Psoas muscle (tissue), 8 donors: ENCODE data around the gene SMG7. TPM values are rescaled to one million over a fixed set of nuclear protein-coding genes. Genes with fewer than 3 reads are reported as not detected.

Source experiments
- ATAC-seq, 4 donors: fragments of 200-7000 bp; cut with Tn5 transposase; one replicate each; pipeline ENCODE4 v1.9.1; 2020; ENCODE audit warnings: moderate library complexity in 3 of 4, mild to moderate bottlenecking in 2 of 4
- DNase-seq, 2 donors: peaks; one replicate each; pipeline ENCODE4 v3.0.0-alpha.2; 2020
- H3K27ac ChIP-seq: fragments of 200-600 bp; one replicate; pipeline ENCODE4 v1.8.0; 2022
- H3K27me3 ChIP-seq, 3 donors: fragments of 200-600 bp in 1 of 3; one replicate each; pipeline versions ENCODE4 v1.6.1 to v1.8.0; 2013 to 2022; ENCODE audit warnings: low read length in 2 of 3, mild to moderate bottlenecking in 2 of 3, moderate library complexity in 1 of 3; ENCODE audit not compliant: insufficient read depth in 3 of 3
- H3K36me3 ChIP-seq, 2 donors: fragments of 200-600 bp in 1 of 2; one replicate each; pipeline versions ENCODE4 v1.6.1 to v1.8.0; 2013 to 2022; ENCODE audit warnings: low read depth in 1 of 2, mild to moderate bottlenecking in 1 of 2, moderate library complexity in 1 of 2; ENCODE audit not compliant: insufficient read depth in 1 of 2
- H3K4me1 ChIP-seq: fragments of 200-600 bp; one replicate; pipeline ENCODE4 v1.8.0; 2022
- H3K4me3 ChIP-seq: fragments of 200-600 bp; one replicate; pipeline ENCODE4 v1.8.0; 2022; ENCODE audit warnings: mild to moderate bottlenecking
- H3K9me3 ChIP-seq: fragments of 200-600 bp; one replicate; pipeline ENCODE4 v1.8.0; 2022
- WGBS, 3 donors: extraction: QIAGEN DNeasy Blood & Tissue Kit; methylation state at CpG; one replicate each; pipeline versions ENCODE4 v1.1.6 to v1.1.7; 2013; 5-methylcytosine and 5-hydroxymethylcytosine counted together
- intact Hi-C, 2 donors: fragments of 100-400 bp; cut with DNase I; formaldehyde crosslinking; loops; one replicate each; pipeline versions ENCODE4 v1.11.0 to v1.14.2; 2022
- polyA plus RNA-seq, 3 donors: library from polyadenylated mRNA; stranded (reverse); fragments of 200-250 nt; gene quantifications; one replicate each; pipeline ENCODE4 v1.2.3, GENCODE V29; 2013
- total RNA-seq, 4 donors: library from RNA; stranded (reverse); fragmentation: NEBNext Ultra II Directional in 2 of 4; extraction: Animal tissue kit (Norgen Biotek cat#: 25700) in 2 of 4; gene quantifications; one replicate each; pipeline versions ENCODE4 v1.2.1 to v1.2.4, GENCODE V29; 2021 to 2023
- TF ChIP-seq, protein P1 (sequence below): fragments of 200-600 bp; IDR thresholded peaks from one replicate; pipeline ENCODE4 v1.8.0; 2022; ENCODE audit warnings: antibody characterized with exemption
- donor health status: healthy with polysubstance abuse.
- donor health status: DM: no; HTN: no; CAD: no; lungs with moderate emphysema.
- donor health status: Bipolar disorder and iron deficiency.
- donor health status: healthy.
- donor health status: DM: yes; HTN: yes; CAD: no.
- donor health status: DM: no; HTN: no; CAD: no.
- donor health status: DM: no; HTN: no; CAD: no.
- donor health status: DM: yes; HTN: yes; CAD: no.

SMG7 gene
- total and polyA plus RNA-seq, 7 donors, result 14.1 to 40.3 (median 26.4) TPM

DNA sequence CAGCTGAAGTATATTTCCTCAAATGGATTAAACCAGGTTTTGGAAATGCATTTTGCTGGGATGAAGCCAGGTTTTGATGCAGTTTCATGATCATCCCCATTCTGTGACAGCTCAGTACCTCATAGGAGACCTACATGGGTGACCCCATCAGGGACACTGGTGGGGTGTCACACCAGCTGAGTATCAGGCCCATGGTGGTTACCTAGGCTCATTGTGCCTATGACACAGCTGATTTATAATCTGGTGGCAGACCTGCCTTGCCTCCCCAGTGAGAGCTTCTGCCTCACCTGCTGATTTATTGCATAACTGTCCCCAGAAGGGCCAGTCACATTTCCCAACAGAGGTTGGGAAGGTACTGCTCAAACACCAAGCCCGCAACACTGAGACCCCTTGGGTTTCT lies 114.2 kb downstream of the SMG7 start:
- TF ChIP-seq, protein P1, sequence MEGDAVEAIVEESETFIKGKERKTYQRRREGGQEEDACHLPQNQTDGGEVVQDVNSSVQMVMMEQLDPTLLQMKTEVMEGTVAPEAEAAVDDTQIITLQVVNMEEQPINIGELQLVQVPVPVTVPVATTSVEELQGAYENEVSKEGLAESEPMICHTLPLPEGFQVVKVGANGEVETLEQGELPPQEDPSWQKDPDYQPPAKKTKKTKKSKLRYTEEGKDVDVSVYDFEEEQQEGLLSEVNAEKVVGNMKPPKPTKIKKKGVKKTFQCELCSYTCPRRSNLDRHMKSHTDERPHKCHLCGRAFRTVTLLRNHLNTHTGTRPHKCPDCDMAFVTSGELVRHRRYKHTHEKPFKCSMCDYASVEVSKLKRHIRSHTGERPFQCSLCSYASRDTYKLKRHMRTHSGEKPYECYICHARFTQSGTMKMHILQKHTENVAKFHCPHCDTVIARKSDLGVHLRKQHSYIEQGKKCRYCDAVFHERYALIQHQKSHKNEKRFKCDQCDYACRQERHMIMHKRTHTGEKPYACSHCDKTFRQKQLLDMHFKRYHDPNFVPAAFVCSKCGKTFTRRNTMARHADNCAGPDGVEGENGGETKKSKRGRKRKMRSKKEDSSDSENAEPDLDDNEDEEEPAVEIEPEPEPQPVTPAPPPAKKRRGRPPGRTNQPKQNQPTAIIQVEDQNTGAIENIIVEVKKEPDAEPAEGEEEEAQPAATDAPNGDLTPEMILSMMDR, result no peak
- intact Hi-C loops, result no loop called here
- Histone ChIP-seq H3K36me3 (no peaks in the 10 kb centered on the region), H3K4me1 (no peaks in the 10 kb centered on the region), H3K27ac (no peak overlapping the region), H3K9me3 (no peaks in the 10 kb centered on the region), H3K4me3 (no peak overlapping the region), H3K27me3 (no peaks in the 10 kb centered on the region)
- no peak for ATAC-seq
- DNase-seq, result no peak
- 96 to 100% (median 97%) methylated on average over 1 of the region's 1 CpG for WGBS, 3 donors

DNA sequence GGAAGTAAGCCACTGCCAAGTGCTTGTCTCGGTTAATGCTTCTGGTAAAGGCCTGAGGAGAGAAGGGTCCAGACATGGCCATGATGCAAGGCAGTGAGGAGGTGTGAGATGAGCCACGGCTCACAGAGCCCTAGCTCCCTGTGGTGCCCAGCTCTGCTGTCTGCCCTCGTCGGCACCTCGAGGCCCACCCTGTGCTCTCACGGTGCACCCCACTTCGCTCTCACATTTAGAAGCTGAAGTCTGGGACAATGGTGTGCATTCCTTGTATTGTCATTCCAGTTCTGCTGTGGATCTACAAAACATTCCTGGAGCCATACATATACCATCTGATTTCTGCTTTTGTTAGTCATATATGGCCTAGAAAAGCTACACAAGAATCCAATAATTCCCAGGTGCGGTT lies 114.6 kb downstream of the SMG7 start:
- 86 to 95% (median 92%) methylated on average over 8 of the region's 8 CpGs for WGBS, 3 donors
- no peak overlapping the region for H3K4me3 ChIP-seq

DNA sequence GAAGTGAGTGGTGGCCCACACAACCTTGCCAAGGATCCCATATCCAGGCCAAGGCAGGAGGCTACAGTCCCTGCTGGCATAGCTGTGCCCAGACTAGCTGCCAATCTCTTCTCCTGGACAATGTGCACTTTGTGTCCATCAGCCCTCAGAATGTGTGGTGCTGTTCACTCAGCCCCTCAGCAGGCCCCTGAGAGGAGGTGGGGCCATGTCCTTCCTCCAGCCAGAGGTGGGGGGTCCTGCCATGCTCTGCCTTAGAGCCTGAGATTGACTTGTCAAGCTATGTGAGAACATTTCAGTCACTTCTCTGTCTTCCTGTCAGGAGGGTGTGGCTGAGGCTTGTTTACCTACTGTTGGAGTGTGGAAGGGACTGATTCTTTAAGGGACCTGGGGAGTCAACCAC lies 116.5 kb downstream of the SMG7 start:
- TF ChIP-seq, protein P1, result no peak
- intact Hi-C loops, result no loop called here
- ATAC-seq (no peak), DNase-seq (no peak)
- H3K9me3 ChIP-seq, result no peaks in the 10 kb centered on the region
- H3K36me3 ChIP-seq, result no peaks in the 10 kb centered on the region
- peak overlapping the region; percentile 41 for H3K4me3 ChIP-seq
- H3K27me3 ChIP-seq, result no peaks in the 10 kb centered on the region
- H3K27ac ChIP-seq, result no peak overlapping the region
- no peaks in the 10 kb centered on the region for H3K4me1 ChIP-seq

More for the DNA sequence above, 114.6 kb downstream of the SMG7 start:
- ATAC-seq (no peak), DNase-seq (no peak)
- no peaks in the 10 kb centered on the region for H3K36me3 ChIP-seq
- TF ChIP-seq, protein P1, result no peak
- H3K9me3 ChIP-seq, result no peaks in the 10 kb centered on the region
- intact Hi-C loops, result no loop called here
- H3K27me3 ChIP-seq, result no peaks in the 10 kb centered on the region
- no peak overlapping the region for H3K27ac ChIP-seq
- H3K4me1 ChIP-seq, result no peaks in the 10 kb centered on the region

DNA sequence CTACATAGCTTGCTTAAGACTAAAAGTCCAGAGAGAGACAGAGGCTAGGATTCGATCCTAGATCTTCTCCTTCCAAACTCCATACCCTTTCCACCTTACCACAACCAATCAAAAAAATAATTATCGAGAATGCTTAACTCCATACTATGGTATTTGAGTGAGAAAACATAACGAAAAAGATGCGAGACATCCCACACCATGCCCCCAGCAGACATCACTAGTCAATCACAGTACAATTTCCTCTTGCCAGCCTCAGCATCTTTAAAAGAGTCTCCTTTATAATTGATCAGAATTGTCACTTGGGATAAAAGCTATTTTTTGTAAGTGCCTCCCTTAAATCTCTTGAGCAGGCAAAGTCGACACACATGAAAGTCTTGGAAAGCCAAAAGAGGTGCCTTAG lies 117.1 kb downstream of the SMG7 start:
- H3K4me3 ChIP-seq, result peak overlapping the region; percentile 41
- ATAC-seq (no peak), DNase-seq (no peak)
- H3K36me3 ChIP-seq, result no peaks in the 10 kb centered on the region
- H3K9me3 ChIP-seq, result no peaks in the 10 kb centered on the region
- intact Hi-C loops, result no loop called here
- 91 to 94% (median 91%) methylated on average over 5 of the region's 5 CpGs for WGBS, 3 donors
- H3K27me3 ChIP-seq, result no peaks in the 10 kb centered on the region
- no peak overlapping the region for H3K27ac ChIP-seq
- TF ChIP-seq, protein P1, result no peak
- no peaks in the 10 kb centered on the region for H3K4me1 ChIP-seq

DNA sequence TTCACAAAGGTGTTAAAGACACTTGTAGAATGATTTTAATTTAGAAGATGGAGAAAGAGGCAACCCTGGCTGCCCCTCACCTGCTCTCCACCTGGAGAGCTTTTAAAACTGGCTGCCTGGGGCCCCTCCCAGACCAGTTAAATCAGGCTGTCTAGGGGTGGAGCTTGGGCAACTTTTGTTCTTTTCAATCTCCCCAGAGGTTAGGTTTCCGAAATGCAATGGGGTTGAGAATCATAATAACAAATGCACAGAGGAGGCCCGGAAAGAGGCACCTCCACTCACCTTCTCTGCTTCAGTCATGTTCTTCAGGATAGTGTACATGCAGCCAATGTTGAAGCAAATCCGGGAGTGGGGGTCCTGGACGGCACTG lies 117.6 kb downstream of the SMG7 start:
- H3K4me1 ChIP-seq, result no peaks in the 10 kb centered on the region
- intact Hi-C loops, result no loop called here
- ATAC-seq, result no peak

More for the DNA sequence above, 117.6 kb downstream of the SMG7 start:
- peak overlapping the region; percentile 41 for H3K4me3 ChIP-seq
- DNase-seq, result no peak
- TF ChIP-seq, protein P1, result no peak
- no peaks in the 10 kb centered on the region for H3K36me3 ChIP-seq
- 78 to 90% (median 81%) methylated on average over 4 of the region's 4 CpGs for WGBS, 3 donors
- no peaks in the 10 kb centered on the region for H3K27me3 ChIP-seq
- no peak overlapping the region for H3K27ac ChIP-seq
- H3K9me3 ChIP-seq, result no peaks in the 10 kb centered on the region
